ENCODE results near the gene CATSPERB. TPM values are rescaled to one million over a fixed set of nuclear protein-coding genes. Genes with fewer than 3 reads are reported as not detected.
A peak's percentile ranks its signal among the peaks of the same experiment; 100 is the strongest.

CATSPERB gene
- total RNA-seq, 2 donors from 2014 or later: 1.2 to 2.3 TPM

DNA sequence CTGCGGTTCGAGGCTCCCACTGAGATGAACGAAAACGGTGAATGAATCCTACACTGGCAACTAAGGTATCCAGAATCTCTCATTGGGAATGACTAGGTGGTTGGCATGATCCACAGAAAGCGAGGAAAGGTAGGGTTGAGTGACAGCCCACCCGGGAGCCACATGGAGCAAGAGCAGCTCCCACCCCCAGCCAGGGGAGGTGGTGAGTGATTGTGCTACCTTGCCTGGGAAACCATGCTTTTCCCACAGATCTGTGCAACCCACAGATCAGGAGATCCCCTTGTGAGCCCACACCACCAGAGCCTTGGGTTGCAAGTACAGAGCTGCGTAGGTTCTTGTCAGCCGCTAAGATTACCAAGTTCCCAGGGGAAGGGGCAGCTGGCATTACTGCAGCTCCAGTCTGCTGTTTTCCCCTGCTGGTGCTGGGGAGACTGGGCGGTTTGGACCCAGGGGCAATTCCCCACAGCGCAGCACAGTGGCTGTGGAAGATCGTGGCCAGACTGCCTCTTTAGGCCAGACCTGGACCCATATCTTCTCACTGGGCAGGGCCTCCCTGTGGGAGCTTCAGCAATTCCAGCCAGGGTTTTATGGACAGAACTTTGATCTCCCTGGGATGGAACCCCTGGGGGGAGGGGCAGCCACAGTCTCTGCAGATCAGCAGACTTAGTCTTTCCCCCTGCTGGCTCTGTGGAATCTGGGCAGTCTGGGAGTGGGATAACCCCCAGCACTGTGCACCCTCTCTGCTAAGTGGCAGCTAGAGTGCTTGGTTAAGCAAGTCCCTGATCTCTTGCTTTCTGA is 177.2 kb downstream of the CATSPERB start:
- 76% methylated on average over 11 of the region's 11 CpGs for WGBS

GRCh38 chr14:91548108-91548507 is 183.8 kb downstream of the CATSPERB start:
- WGBS: 67% methylated on average over 3 of the region's 3 CpGs
- Histone ChIP-seq H3K36me3 (no peaks in the 10 kb centered on the region), H3K27me3 (replicated peaks; ENCODE audit: insufficient read depth) (no peaks in the 10 kb centered on the region), H3K4me3 (no peak overlapping the region), H3K27ac (no peak overlapping the region), H3K4me1 (replicated peaks) (no peaks in the 10 kb centered on the region), H3K9me3 (no peaks in the 10 kb centered on the region)
- intact Hi-C loops (cut with DNase I): no loop called here
- TF ChIP-seq CTCF (IDR thresholded peaks at IDR 0.05) (no peak), POLR2AphosphoS5 (IDR thresholded peaks at IDR 0.05) (no peak), POLR2A (IDR thresholded peaks at IDR 0.05) (no peak)
- no peak for DNase-seq (ENCODE audit: low spot score)

More for the DNA sequence above, 177.2 kb downstream of the CATSPERB start:
- Histone ChIP-seq H3K4me3 (no peak overlapping the region), H3K27ac (no peak overlapping the region), H3K9me3 (no peaks in the 10 kb centered on the region), H3K27me3 (replicated peaks; ENCODE audit: insufficient read depth) (no peaks in the 10 kb centered on the region), H3K4me1 (replicated peaks) (no peaks in the 10 kb centered on the region), H3K36me3 (no peaks in the 10 kb centered on the region)
- no peak for DNase-seq (ENCODE audit: low spot score)
- intact Hi-C loops (cut with DNase I): no loop called here
- TF ChIP-seq CTCF (IDR thresholded peaks at IDR 0.05) (no peak), POLR2AphosphoS5 (IDR thresholded peaks at IDR 0.05) (no peak), POLR2A (IDR thresholded peaks at IDR 0.05) (no peak)

- Histone ChIP-seq H3K4me3 (no peak overlapping the region), H3K36me3 (no peaks in the 10 kb centered on the region), H3K27ac (no peak overlapping the region), H3K9me3 (no peaks in the 10 kb centered on the region), H3K4me1 (replicated peaks) (no peaks in the 10 kb centered on the region), H3K27me3 (replicated peaks; ENCODE audit: insufficient read depth) (no peaks in the 10 kb centered on the region)
- 42% methylated on average over 5 of the region's 5 CpGs for WGBS
- peak; percentile 56 for TF ChIP-seq POLR2AphosphoS5 (IDR thresholded peaks at IDR 0.05)
- TF ChIP-seq POLR2A (IDR thresholded peaks at IDR 0.05): no peak
- no peak for TF ChIP-seq CTCF (IDR thresholded peaks at IDR 0.05)
- peak; percentile 14 for DNase-seq (ENCODE audit: low spot score)
- intact Hi-C loops (cut with DNase I): no loop called here
These were observed 185.8 kb downstream of the CATSPERB start for GRCh38 chr14:91545946-91546716.

- intact Hi-C loops (cut with DNase I): no loop called here
These were observed 186.7 kb downstream of the CATSPERB start for GRCh38 chr14:91545204-91545603.

More at GRCh38 chr14:91545204-91545603, 186.7 kb downstream of the CATSPERB start:
- no peak for DNase-seq (ENCODE audit: low spot score)
- Histone ChIP-seq H3K36me3 (no peaks in the 10 kb centered on the region), H3K4me1 (replicated peaks) (no peaks in the 10 kb centered on the region), H3K27me3 (replicated peaks; ENCODE audit: insufficient read depth) (no peaks in the 10 kb centered on the region), H3K27ac (no peak overlapping the region), H3K9me3 (no peaks in the 10 kb centered on the region), H3K4me3 (no peak overlapping the region)
- TF ChIP-seq CTCF (IDR thresholded peaks at IDR 0.05): no peak
- TF ChIP-seq POLR2AphosphoS5 (IDR thresholded peaks at IDR 0.05): no peak
- TF ChIP-seq POLR2A (IDR thresholded peaks at IDR 0.05): no peak
